H1 (cell line): ENCODE results near the gene SDHAF4. TPM values are rescaled to one million over a fixed set of nuclear protein-coding genes. Genes with fewer than 3 reads are reported as not detected.

Experiments
- CTCF ChIA-PET: fragments of 300-600 bp; sonication (Branson Sonifier 250); formaldehyde crosslinking; loops from one replicate; lab custom pipeline; 2021; ENCODE audit not compliant: partially characterized antibody; lab: Charles Lee
- POLR2A ChIA-PET: fragments of 300-600 bp; sonication (Branson Sonifier 250); formaldehyde crosslinking; loops from one replicate; lab custom pipeline; 2021; ENCODE audit warnings: inconsistent platforms; ENCODE audit not compliant: partially characterized antibody; lab: Charles Lee
- DNase-seq, 2 experiments: peaks; one replicate each; pipeline versions ENCODE4 v3.0.0 to v3.0.0-alpha.2; 2010 to 2022; ENCODE audit warnings: low spot score in 2 of 2, low read depth in 1 of 2, mixed read lengths in 1 of 2
- FAIRE-seq: peaks from 2 replicates; lab custom pipeline; 2011; peaks lifted over from hg19 to GRCh38; lab: Jason Lieb, UNC
- H2AFZ ChIP-seq: 2 replicates; pipeline ENCODE4 v1.8.1; 2012; ENCODE audit warnings: low read length, inconsistent platforms
- H2AK5ac ChIP-seq: 2 replicates; pipeline ENCODE4 v1.6.1; 2013; ENCODE audit warnings: low read depth, low read length
- H2BK120ac ChIP-seq: replicated peaks from 2 replicates; pipeline ENCODE3; 2013; ENCODE audit warnings: low read depth, low read length, inconsistent platforms
- H2BK12ac ChIP-seq: 2 replicates; pipeline ENCODE4 v1.6.1; 2013; ENCODE audit warnings: low read depth, low read length
- H2BK15ac ChIP-seq: 2 replicates; pipeline ENCODE4 v1.6.1; 2013; ENCODE audit warnings: low read length
- H2BK20ac ChIP-seq: 2 replicates; pipeline ENCODE4 v1.6.1; 2013; ENCODE audit warnings: low read length
- H2BK5ac ChIP-seq: 2 replicates; pipeline ENCODE4 v1.6.1; 2013; ENCODE audit warnings: low read depth, low read length
- H3K14ac ChIP-seq: 2 replicates; pipeline ENCODE4 v1.6.1; 2013; ENCODE audit warnings: inconsistent platforms; ENCODE audit not compliant: insufficient read length
- H3K18ac ChIP-seq: 2 replicates; pipeline ENCODE4 v1.6.1; 2013; ENCODE audit warnings: low read length; ENCODE audit errors: extremely low read depth
- H3K23ac ChIP-seq: 2 replicates; pipeline ENCODE4 v1.6.1; 2013; ENCODE audit warnings: inconsistent platforms; ENCODE audit not compliant: insufficient read length
- H3K23me2 ChIP-seq: 2 replicates; pipeline ENCODE4 v1.6.1; 2013; ENCODE audit warnings: low read depth, low read length
- H3K27ac ChIP-seq: 2 replicates; pipeline ENCODE4 v1.6.1; 2011; ENCODE audit warnings: low read depth, low read length, inconsistent platforms
- H3K27me3 ChIP-seq, 4 experiments: replicated peaks in 1 of 4; 1 replicate in 1 of 4; 2 replicates in 3 of 4; pipeline versions ENCODE4 v1.6.1 to v1.8.1; 2011 to 2013; ENCODE audit warnings: low read length in 3 of 4, mild to moderate bottlenecking in 3 of 4, inconsistent platforms in 2 of 4, mixed read lengths in 2 of 4, moderate library complexity in 1 of 4; ENCODE audit not compliant: control insufficient read depth in 3 of 4, insufficient read depth in 3 of 4; ENCODE audit errors: extremely low read depth in 1 of 4
- H3K36me3 ChIP-seq, 4 experiments: 2 replicates each; pipeline versions ENCODE4 v1.6.1 to v1.8.1; 2011 to 2013; ENCODE audit warnings: mild to moderate bottlenecking in 4 of 4, low read length in 3 of 4, moderate library complexity in 2 of 4, control low read depth in 1 of 4, inconsistent platforms in 1 of 4; ENCODE audit not compliant: insufficient read depth in 4 of 4, control insufficient read depth in 2 of 4
- H3K4ac ChIP-seq: replicated peaks from 2 replicates; pipeline ENCODE3; 2013; ENCODE audit warnings: low read length, low read depth, mixed read lengths, inconsistent platforms; ENCODE audit not compliant: insufficient read length
- H3K4me1 ChIP-seq, 4 experiments: replicated peaks in 1 of 4; 1 replicate in 1 of 4; 2 replicates in 3 of 4; pipeline versions ENCODE4 v1.6.1 to v1.8.1; 2011 to 2013; ENCODE audit warnings: low read length in 3 of 4, inconsistent platforms in 2 of 4, mixed read lengths in 1 of 4; ENCODE audit not compliant: insufficient read depth in 4 of 4, control insufficient read depth in 3 of 4
- H3K4me2 ChIP-seq, 2 experiments: 2 replicates each; pipeline versions ENCODE4 v1.6.1 to v1.8.1; 2011 to 2013; ENCODE audit warnings: low read depth in 2 of 2, low read length in 2 of 2, control low read depth in 1 of 2, inconsistent platforms in 1 of 2, mild to moderate bottlenecking in 1 of 2; ENCODE audit not compliant: insufficient read depth in 1 of 2
- H3K4me3 ChIP-seq, 4 experiments: fragments of 200-600, 300-600 bp in 1 of 4; sonication (generic), shearing (Covaris generic), sonication (Bioruptor Twin) in 1 of 4; 2 replicates each; pipeline versions ENCODE4 v1.5.1 to v1.8.1; 2011 to 2016; ENCODE audit warnings: low read length in 4 of 4, low read depth in 3 of 4, control low read depth in 2 of 4, inconsistent platforms in 2 of 4, mild to moderate bottlenecking in 2 of 4, mixed read lengths in 1 of 4, moderate library complexity in 1 of 4; ENCODE audit not compliant: insufficient read depth in 2 of 4; ENCODE audit errors: extremely low read depth in 1 of 4
- H3K56ac ChIP-seq: replicated peaks from 2 replicates; pipeline ENCODE3; 2013; ENCODE audit warnings: low read depth, mild to moderate bottlenecking, mixed read lengths, low read length, inconsistent platforms; ENCODE audit not compliant: insufficient read length
- H3K79me1 ChIP-seq: 2 replicates; pipeline ENCODE4 v1.6.1; 2013; ENCODE audit warnings: low read depth, low read length, control low read depth
- H3K79me2 ChIP-seq, 2 experiments: 2 replicates each; pipeline versions ENCODE4 v1.6.1 to v1.8.1; 2012 to 2013; ENCODE audit warnings: low read length in 2 of 2, mild to moderate bottlenecking in 2 of 2, inconsistent platforms in 1 of 2; ENCODE audit not compliant: insufficient read depth in 2 of 2, control insufficient read depth in 1 of 2
- H3K9ac ChIP-seq, 4 experiments: replicated peaks in 1 of 4; 1 replicate in 1 of 4; 2 replicates in 3 of 4; pipeline versions ENCODE4 v1.6.1 to v1.8.1; 2011 to 2013; ENCODE audit warnings: low read depth in 3 of 4, low read length in 3 of 4, control low read depth in 2 of 4, mild to moderate bottlenecking in 2 of 4, moderate library complexity in 2 of 4, inconsistent platforms in 1 of 4; ENCODE audit errors: extremely low read depth in 1 of 4
- H3K9me3 ChIP-seq, 2 experiments: 2 replicates each; pipeline versions ENCODE4 v1.6.1 to v1.8.1; 2012 to 2013; ENCODE audit warnings: mild to moderate bottlenecking in 2 of 2, moderate library complexity in 2 of 2, control low read depth in 1 of 2, inconsistent platforms in 1 of 2, low read depth in 1 of 2, low read length in 1 of 2, mixed read lengths in 1 of 2; ENCODE audit not compliant: insufficient read depth in 2 of 2
- H4K20me1 ChIP-seq, 2 experiments: replicated peaks in 1 of 2; 2 replicates each; pipeline versions ENCODE3 to v1.8.1; 2011 to 2013; ENCODE audit warnings: inconsistent platforms in 2 of 2, low read length in 2 of 2, mild to moderate bottlenecking in 1 of 2; ENCODE audit not compliant: insufficient read depth in 2 of 2, control insufficient read depth in 1 of 2
- H4K5ac ChIP-seq: 2 replicates; pipeline ENCODE4 v1.6.1; 2013; ENCODE audit warnings: low read length, low read depth, mixed read lengths, inconsistent platforms; ENCODE audit not compliant: insufficient read length
- H4K8ac ChIP-seq: 2 replicates; pipeline ENCODE4 v1.8.0; 2013; ENCODE audit warnings: mild to moderate bottlenecking, moderate library complexity, low read length, inconsistent platforms; ENCODE audit not compliant: insufficient read depth; ENCODE audit errors: extremely low read depth
- H4K91ac ChIP-seq: replicated peaks from 2 replicates; pipeline ENCODE3; 2013; ENCODE audit warnings: low read length, mixed read lengths, inconsistent platforms; ENCODE audit not compliant: insufficient read length
- BACH1 ChIP-seq: IDR thresholded peaks from 2 replicates; pipeline ENCODE4 v1.6.1; 2012; ENCODE audit warnings: low read length, improper control_type of control experiment
- BCL11A ChIP-seq, 2 experiments: IDR thresholded peaks; one replicate each; pipeline ENCODE4 v1.6.1; 2011; ENCODE audit warnings: low read depth in 2 of 2, low read length in 2 of 2, mild to moderate bottlenecking in 2 of 2
- CTBP2 ChIP-seq: IDR thresholded peaks from 2 replicates; pipeline ENCODE4 v1.7.0; 2011; ENCODE audit warnings: borderline replicate concordance, mild to moderate bottlenecking, moderate library complexity, mixed read lengths, low read length; ENCODE audit not compliant: insufficient read depth, insufficient read length
- EP300 ChIP-seq, 2 experiments: IDR thresholded peaks; 1 replicate in 1 of 2; 2 replicates in 1 of 2; pipeline ENCODE4 v1.6.1; 2011 to 2012; ENCODE audit warnings: low read depth in 2 of 2, low read length in 2 of 2, mild to moderate bottlenecking in 2 of 2, borderline replicate concordance in 1 of 2, inconsistent platforms in 1 of 2, moderate library complexity in 1 of 2
- HDAC2 ChIP-seq, 2 experiments: fragments of 300-600 bp in 1 of 2; sonication (generic) in 1 of 2; IDR thresholded peaks; 2 replicates each; pipeline ENCODE4 v1.6.1; 2011 to 2012; ENCODE audit warnings: low read depth in 2 of 2, low read length in 2 of 2, mild to moderate bottlenecking in 2 of 2, moderate library complexity in 2 of 2, borderline replicate concordance in 1 of 2, inconsistent platforms in 1 of 2
- JUN ChIP-seq: IDR thresholded peaks from 2 replicates; pipeline ENCODE4 v1.6.1; 2011; ENCODE audit warnings: low read depth, mild to moderate bottlenecking, improper control_type of control experiment, low read length
- KDM1A ChIP-seq: fragments of 200-600, 300-600 bp; sonication (generic); IDR thresholded peaks from 2 replicates; pipeline ENCODE4 v1.7.1; 2016; ENCODE audit warnings: mild to moderate bottlenecking, low read length, borderline replicate concordance
- KDM5A ChIP-seq: fragments of 200-600 bp; IDR thresholded peaks from 2 replicates; pipeline ENCODE4 v1.7.1; 2012; ENCODE audit warnings: mild to moderate bottlenecking, low read length, inconsistent platforms, mixed read lengths
- NANOG ChIP-seq: IDR thresholded peaks from 2 replicates; pipeline ENCODE4 v1.6.1; 2011; ENCODE audit warnings: low read length, low read depth, mild to moderate bottlenecking, inconsistent platforms; ENCODE audit not compliant: insufficient read depth, poor library complexity, severe bottlenecking
- PHF8 ChIP-seq: fragments of 200-600 bp; sonication (generic); conservative IDR thresholded peaks from 2 replicates; pipeline ENCODE4 v1.7.1; 2012; ENCODE audit warnings: low read depth, mild to moderate bottlenecking, inconsistent platforms, low read length, moderate library complexity
- RBBP5 ChIP-seq: IDR thresholded peaks from 2 replicates; pipeline ENCODE4 v1.7.1; 2012; ENCODE audit warnings: low read depth, mild to moderate bottlenecking, inconsistent platforms, low read length, moderate library complexity, borderline replicate concordance
- SIN3A ChIP-seq, 2 experiments: IDR thresholded peaks in 1 of 2; conservative IDR thresholded peaks in 1 of 2; 2 replicates each; pipeline ENCODE4 v1.6.1; 2011 to 2012; ENCODE audit warnings: low read length in 2 of 2, improper control_type of control experiment in 1 of 2, low read depth in 1 of 2, mild to moderate bottlenecking in 1 of 2
- SRF ChIP-seq: IDR thresholded peaks from 2 replicates; pipeline ENCODE4 v1.6.1; 2011; ENCODE audit warnings: mild to moderate bottlenecking, low read depth, low read length, moderate library complexity
- WGBS, 2 experiments: shearing (Covaris generic) in 1 of 2; methylation state at CpG; one replicate each; pipeline versions ENCODE4 v1.1.6 to v1.1.7; 2013 to 2015; ENCODE audit warnings: low lambda C conversion rate in 2 of 2, mixed read lengths in 2 of 2, inconsistent platforms in 1 of 2, low coverage in 1 of 2, missing lambda C conversion rate in 1 of 2; ENCODE audit not compliant: insufficient replicate concordance in 2 of 2, insufficient coverage in 1 of 2, insufficient read length in 1 of 2; ENCODE audit errors: extremely low coverage in 1 of 2, missing lambda C conversion rate in 1 of 2; 5-methylcytosine and 5-hydroxymethylcytosine counted together
- polyA plus RNA-seq, 7 experiments: library from polyadenylated mRNA; depleted of rRNA in 3 of 7; stranded (reverse) in 5 of 7; unstranded in 2 of 7; fragments of >200 nt in 5 of 7; fragments of 200-250 nt in 2 of 7; gene quantifications; 1 replicate in 5 of 7; 2 replicates in 1 of 7; 4 replicates in 1 of 7; pipeline versions ENCODE4 v1.2.1 to v1.2.3, GENCODE V29; 2011 to 2013; ENCODE audit warnings: missing spikeins in 2 of 7, mixed read lengths in 2 of 7
- total RNA-seq: library from RNA; stranded (reverse); fragmentation: NEBNext Ultra II Directional; extraction: Animal tissue kit (Norgen Biotek cat#: 25700); gene quantifications from 2 replicates; pipeline ENCODE4 v1.2.1, GENCODE V29; 2021

Gene SDHAF4
- total and polyA plus RNA-seq, 2 of the 8 experiments (the other 6 are each of a cell fraction or from before 2014, with no cell fraction given) = 9.8 to 14.9 TPM

DNA sequence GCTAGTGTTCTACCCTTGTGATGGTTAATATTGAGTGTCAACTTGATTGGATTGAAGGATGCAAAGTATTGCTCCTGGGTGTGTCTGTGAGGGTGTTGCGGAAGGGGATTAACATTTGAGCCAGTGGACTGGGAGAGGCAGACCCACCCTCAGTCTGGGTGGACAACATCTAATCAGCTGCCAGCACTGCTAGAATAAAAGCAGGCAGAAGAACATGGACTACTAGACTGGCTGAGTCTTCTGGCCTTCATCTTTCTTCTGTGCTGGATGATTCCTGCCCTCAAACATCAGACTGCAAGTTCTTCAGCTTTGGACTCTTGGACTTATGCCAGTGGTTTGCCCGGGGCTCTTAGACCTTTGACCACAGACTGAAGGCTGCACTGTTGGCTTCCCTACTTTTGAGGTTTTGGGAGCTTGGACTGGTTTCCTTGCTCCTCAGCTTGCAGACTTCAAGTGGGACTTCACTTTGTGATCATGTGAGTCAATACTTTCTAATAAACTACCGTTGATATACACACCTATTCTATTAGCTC, 50.1 kb downstream of the SDHAF4 start:
- Histone ChIP-seq H2BK12ac (no peak overlapping the region), H3K56ac (no peak overlapping the region), H3K18ac (no peak overlapping the region), H3K23me2 (no peaks in the 10 kb centered on the region), H3K79me1 (no peaks in the 10 kb centered on the region), H2BK5ac (no peak overlapping the region), H4K5ac (no peak overlapping the region), H3K79me2 (no peaks in the 10 kb centered on the region), H2BK120ac (no peak overlapping the region), H3K4me3 (no peak overlapping the region), H3K4me1 (no peaks in the 10 kb centered on the region), H4K20me1 (no peaks in the 10 kb centered on the region), H3K23ac (no peak overlapping the region), H3K14ac (no peak overlapping the region), H3K4me2 (no peak overlapping the region), H4K8ac (no peak overlapping the region), H2BK15ac (no peak overlapping the region), H3K9me3 (no peaks in the 10 kb centered on the region), H2BK20ac (no peak overlapping the region), H3K36me3 (no peaks in the 10 kb centered on the region), H3K4ac (no peak overlapping the region), H3K27me3 (no peaks in the 10 kb centered on the region), H2AK5ac (no peak overlapping the region), H2AFZ (no peak overlapping the region), H3K9ac (no peak overlapping the region), H4K91ac (no peak overlapping the region), H3K27ac (no peak overlapping the region)
- 96% methylated on average over 3 of the region's 3 CpGs; no CpG with 5 or more reads in 1 of the 2 experiments for WGBS, 2 experiments
- ChIA-PET POLR2A (no interaction called here), CTCF (interaction anchor here (0.9 kb wide), 1 partner anchor 9 kb away, joined by 3 read pairs; no protein-coding TSS in a partner anchor)
- FAIRE-seq (no peak), DNase-seq (no peak)
- TF ChIP-seq CTBP2 (no peak), KDM5A (no peak), HDAC2 (IDR thresholded peaks at IDR 0.05; ENCODE audit: borderline replicate concordance in 1 of 2, low read depth in 2 of 2, low read length in 2 of 2) (no peak), PHF8 (no peak), RBBP5 (no peak), NANOG (no peak), BCL11A (IDR thresholded peaks at IDR 0.05; ENCODE audit: low read depth in 2 of 2, low read length in 2 of 2) (no peak), JUN (no peak), KDM1A (no peak), EP300 (IDR thresholded peaks at IDR 0.05; ENCODE audit: borderline replicate concordance in 1 of 2, low read depth in 2 of 2, low read length in 2 of 2) (no peak), SIN3A (conservative IDR thresholded peaks at IDR 0.05 in 1 of 2, IDR thresholded peaks at IDR 0.05 in 1 of 2; ENCODE audit: low read depth in 1 of 2, low read length in 2 of 2) (no peak), SRF (no peak), BACH1 (no peak)
